WERI-Rb-1 (cell line): ENCODE measurements around the gene CIAO3.

Experiments
- DNase-seq: peaks from one replicate; pipeline ENCODE4 v3.0.0-alpha.2; 2020
- H3K27ac ChIP-seq: fragments of 250-450 bp; sonication (Bioruptor Pico); 2 replicates; pipeline ENCODE4 v1.5.1; 2020; ENCODE audit warnings: mild to moderate bottlenecking, moderate library complexity
- H3K27me3 ChIP-seq: fragments of 250-450 bp; sonication (Bioruptor Pico); 2 replicates; pipeline ENCODE4 v1.5.1; 2021; ENCODE audit warnings: mild to moderate bottlenecking, low read depth, moderate library complexity; ENCODE audit not compliant: insufficient read depth, severe bottlenecking
- H3K36me3 ChIP-seq: fragments of 250-450 bp; sonication (Bioruptor Pico); 2 replicates; pipeline ENCODE4 v1.5.1; 2020; ENCODE audit warnings: mild to moderate bottlenecking, moderate library complexity
- H3K4me3 ChIP-seq: 2 replicates; pipeline ENCODE4 v1.5.1; 2011; ENCODE audit warnings: low read depth, mild to moderate bottlenecking, control low read depth, low read length
- H3K9me3 ChIP-seq: fragments of 250-450 bp; sonication (Bioruptor Pico); 2 replicates; pipeline ENCODE4 v1.5.1; 2021; ENCODE audit warnings: mild to moderate bottlenecking, moderate library complexity; ENCODE audit not compliant: severe bottlenecking
- CTCF ChIP-seq: IDR thresholded peaks from 2 replicates; pipeline ENCODE4 v1.5.1; 2011; ENCODE audit warnings: low read depth, mild to moderate bottlenecking, control low read depth, inconsistent platforms, low read length

CIAO3 gene

GRCh38 chr16:782258-782657, 41.5 kb upstream of the CIAO3 start:
- Histone ChIP-seq H3K27me3 (no peaks in the 10 kb centered on the region), H3K36me3 (peaks cover 24% of the 10 kb centered on the region), H3K9me3 (no peaks in the 10 kb centered on the region), H3K27ac (no peak overlapping the region), H3K4me3 (no peak overlapping the region)
- DNase-seq, result no peak
- TF ChIP-seq CTCF, result no peak

- H3K27ac ChIP-seq, result no peak overlapping the region
- no peaks in the 10 kb centered on the region for H3K27me3 ChIP-seq
- no peak for TF ChIP-seq CTCF
- no peaks in the 10 kb centered on the region for H3K9me3 ChIP-seq
- peaks cover 16% of the 10 kb centered on the region for H3K36me3 ChIP-seq
- no peak for DNase-seq
- H3K4me3 ChIP-seq, result no peak overlapping the region
Observed at GRCh38 chr16:781346-782010, 40.7 kb upstream of the CIAO3 start.

DNA sequence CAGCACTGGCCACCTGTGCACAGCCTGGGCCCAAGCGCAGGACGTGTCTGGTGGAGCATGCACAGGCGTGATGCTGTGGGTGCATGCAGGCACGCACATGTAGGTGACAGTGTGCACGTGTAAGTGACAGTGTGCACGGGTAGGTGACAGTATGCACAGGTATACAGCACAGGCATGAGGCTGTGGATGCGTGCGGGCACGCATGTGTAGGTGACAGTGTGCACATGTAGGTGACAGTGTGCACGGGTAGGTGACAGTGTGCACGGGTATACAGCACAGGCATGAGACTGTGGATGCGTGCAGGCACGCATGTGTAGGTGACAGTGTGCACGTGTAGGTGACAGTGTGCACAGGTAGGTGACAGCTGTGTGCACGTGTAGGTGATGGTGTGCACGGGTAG, 39.5 kb upstream of the CIAO3 start:
- Histone ChIP-seq H3K27me3 (no peaks in the 10 kb centered on the region), H3K27ac (no peak overlapping the region), H3K9me3 (no peaks in the 10 kb centered on the region), H3K36me3 (peaks cover 7% of the 10 kb centered on the region; the same call in 1 of the 2 replicates), H3K4me3 (no peak overlapping the region)
- no peak for TF ChIP-seq CTCF
- no peak for DNase-seq

DNA sequence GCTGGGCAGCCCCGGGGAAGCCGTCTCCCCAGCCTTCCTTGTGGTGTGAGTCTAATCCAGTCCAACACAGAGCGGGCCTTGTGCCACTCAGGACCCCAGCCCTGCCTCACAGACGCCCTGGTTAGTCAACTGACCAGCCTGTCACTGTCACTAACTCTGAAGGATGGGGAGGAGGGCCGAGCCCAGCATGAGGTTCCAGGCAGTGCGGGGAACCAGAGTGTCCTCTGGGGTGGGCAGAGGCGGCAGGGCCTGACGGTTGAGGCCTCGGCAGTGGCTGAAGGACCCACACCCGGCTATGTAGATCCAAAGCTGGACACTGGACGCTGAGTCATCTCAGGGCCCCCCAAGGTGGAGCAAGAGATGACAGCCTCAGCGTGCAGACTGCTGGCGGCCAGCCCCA, 38.8 kb upstream of the CIAO3 start:
- DNase-seq, result no peak
- H3K27ac ChIP-seq, result no peak overlapping the region
- no peaks in the 10 kb centered on the region for H3K36me3 ChIP-seq
- H3K9me3 ChIP-seq, result no peaks in the 10 kb centered on the region
- no peak overlapping the region for H3K4me3 ChIP-seq
- no peak for TF ChIP-seq CTCF
- no peaks in the 10 kb centered on the region for H3K27me3 ChIP-seq

- Histone ChIP-seq H3K36me3 (no peaks in the 10 kb centered on the region), H3K4me3 (no peak overlapping the region), H3K9me3 (no peaks in the 10 kb centered on the region), H3K27ac (no peak overlapping the region), H3K27me3 (no peaks in the 10 kb centered on the region)
- no peak for DNase-seq
- TF ChIP-seq CTCF, result no peak
Observed at GRCh38 chr16:778909-779527, 38.2 kb upstream of the CIAO3 start.

GRCh38 chr16:778447-778846, 37.6 kb upstream of the CIAO3 start:
- Histone ChIP-seq H3K9me3 (no peaks in the 10 kb centered on the region), H3K27ac (no peak overlapping the region), H3K27me3 (no peaks in the 10 kb centered on the region), H3K36me3 (no peaks in the 10 kb centered on the region), H3K4me3 (no peak overlapping the region)
- no peak for DNase-seq
- no peak for TF ChIP-seq CTCF
